Lower leg skin (tissue), 4 donors: Measurements from ENCODE around the gene NCAPD3. TPM values are rescaled to one million over a fixed set of nuclear protein-coding genes. Genes with fewer than 3 reads are reported as not detected.

Experiments used
- DNase-seq, 2 donors: peaks; one replicate each; pipeline ENCODE4 v3.0.0-alpha.2; 2019; ENCODE audit warnings: low spot score in 2 of 2
- H3K4me3 ChIP-seq: fragments of 200-600 bp; sonication (generic); 2 replicates; pipeline ENCODE4 v1.5.1; 2017; ENCODE audit warnings: mild to moderate bottlenecking, low read depth; ENCODE audit not compliant: poor library complexity, severe bottlenecking
- CTCF ChIP-seq, 3 donors: fragments of 450-650 bp; IDR thresholded peaks; one replicate each; pipeline ENCODE4 v1.5.1; 2016; ENCODE audit warnings: antibody characterized with exemption in 3 of 3, mild to moderate bottlenecking in 3 of 3, moderate library complexity in 2 of 3
- POLR2A ChIP-seq, 2 donors: fragments of 450-650 bp; IDR thresholded peaks; one replicate each; pipeline ENCODE4 v1.6.1; 2016 to 2017; ENCODE audit warnings: antibody characterized with exemption in 2 of 2, mild to moderate bottlenecking in 1 of 2, moderate library complexity in 1 of 2
- WGBS, 2 donors: methylation state at CpG; one replicate each; pipeline ENCODE4 v1.1.5; 2018; 5-methylcytosine and 5-hydroxymethylcytosine counted together
- intact Hi-C: fragments of 100-400 bp; cut with DNase I; formaldehyde crosslinking; loops from one replicate; pipeline ENCODE4 v1.15.0; 2023; ENCODE audit warnings: low total_unique reads
- total RNA-seq, 4 donors: library from RNA; depleted of rRNA; stranded (reverse); fragments of >200 nt; gene quantifications; one replicate each; pipeline ENCODE4 v1.1.0, GENCODE V29; 2016

The NCAPD3 gene
- total RNA-seq, 4 donors from 2014 or later: 10.7 to 24.7 (median 20.3) TPM

GRCh38 chr11:134264966-134265764 lies 41.4 kb upstream of the NCAPD3 start:
- intact Hi-C loops: no loop called here

GRCh38 chr11:134261626-134262488 lies 38.1 kb upstream of the NCAPD3 start:
- TF ChIP-seq POLR2A (IDR thresholded peaks at IDR 0.05): no peak
- no peak for TF ChIP-seq CTCF (IDR thresholded peaks at IDR 0.05)
- WGBS, 2 donors: 90 to 91% methylated on average over 14 of the region's 14 CpGs
- no peak overlapping the region for H3K4me3 ChIP-seq
- intact Hi-C loops: no loop called here
- no peak for DNase-seq

More at GRCh38 chr11:134264966-134265764, 41.4 kb upstream of the NCAPD3 start:
- DNase-seq: no peak
- H3K4me3 ChIP-seq: no peak overlapping the region
- TF ChIP-seq POLR2A (IDR thresholded peaks at IDR 0.05) (no peak), CTCF (IDR thresholded peaks at IDR 0.05) (no peak)
- WGBS, 2 donors: 82 to 84% methylated on average over 7 of the region's 7 CpGs

- intact Hi-C loops: no loop called here
- DNase-seq: no peak
- H3K4me3 ChIP-seq: no peak overlapping the region
- 94 to 95% methylated on average over 16 of the region's 16 CpGs for WGBS, 2 donors
- TF ChIP-seq CTCF (IDR thresholded peaks at IDR 0.05): no peak
- TF ChIP-seq POLR2A (IDR thresholded peaks at IDR 0.05): no peak
Measured at GRCh38 chr11:134260983-134261382, 37.2 kb upstream of the NCAPD3 start.

GRCh38 chr11:134260503-134260902 lies 36.7 kb upstream of the NCAPD3 start:
- no peak for DNase-seq
- no peak for TF ChIP-seq POLR2A (IDR thresholded peaks at IDR 0.05)
- TF ChIP-seq CTCF (IDR thresholded peaks at IDR 0.05): no peak
- no peak overlapping the region for H3K4me3 ChIP-seq
- intact Hi-C loops: no loop called here

GRCh38 chr11:134258577-134258976 lies 34.8 kb upstream of the NCAPD3 start:
- H3K4me3 ChIP-seq: no peak overlapping the region
- no peak for TF ChIP-seq POLR2A (IDR thresholded peaks at IDR 0.05)
- no peak for TF ChIP-seq CTCF (IDR thresholded peaks at IDR 0.05)
- no peak for DNase-seq
- WGBS, 2 donors: 86% methylated on average over 4 of the region's 4 CpGs
- intact Hi-C loops: no loop called here
